IPS-NIHi7 (cell line): ENCODE data around the gene CSF1R.

Experiments
- DNase-seq: peaks from one replicate; pipeline ENCODE4 v3.0.0; 2012; ENCODE audit warnings: mixed read lengths; ENCODE audit errors: extremely low spot score

Gene CSF1R

GRCh38 chr5:150120617-150121447 lies 34.5 kb upstream of the CSF1R start:
- DNase-seq: no peak

GRCh38 chr5:150120062-150120441 lies 33.7 kb upstream of the CSF1R start:
- DNase-seq: no peak

GRCh38 chr5:150119421-150120061 lies 33.2 kb upstream of the CSF1R start:
- no peak for DNase-seq

GRCh38 chr5:150118561-150119229 lies 32.3 kb upstream of the CSF1R start:
- DNase-seq: no peak

GRCh38 chr5:150117945-150118560 lies 31.7 kb upstream of the CSF1R start:
- no peak for DNase-seq

- DNase-seq: no peak
Observed at GRCh38 chr5:150116667-150117400, 30.5 kb upstream of the CSF1R start.

GRCh38 chr5:150114773-150115408 lies 28.5 kb upstream of the CSF1R start:
- DNase-seq: no peak

GRCh38 chr5:150114102-150114641 lies 27.8 kb upstream of the CSF1R start:
- DNase-seq: peak; percentile 31

GRCh38 chr5:150113047-150113744 lies 26.8 kb upstream of the CSF1R start:
- peak; percentile 74 for DNase-seq

GRCh38 chr5:150112201-150113046 lies 26.1 kb upstream of the CSF1R start:
- peak; percentile 36 for DNase-seq

- peak; percentile 9 for DNase-seq
Observed at GRCh38 chr5:150111122-150111521, 24.8 kb upstream of the CSF1R start.

GRCh38 chr5:150109921-150110320 lies 23.6 kb upstream of the CSF1R start:
- DNase-seq: peak; percentile 6

GRCh38 chr5:150108711-150109514 lies 22.6 kb upstream of the CSF1R start:
- DNase-seq: peak; percentile 10

- DNase-seq: peak; percentile 12
Observed at GRCh38 chr5:150107909-150108447, 21.6 kb upstream of the CSF1R start.

- peak; percentile 8 for DNase-seq
Observed at GRCh38 chr5:150106674-150107426, 20.5 kb upstream of the CSF1R start.

- DNase-seq: peak; percentile 2
Observed at GRCh38 chr5:150105928-150106615, 19.7 kb upstream of the CSF1R start.

GRCh38 chr5:150104550-150104870 lies 18.2 kb upstream of the CSF1R start:
- peak; percentile 2 for DNase-seq
